NCI-H146 treated with DMSO at 0.1 percent for 48 hours (cell line): ENCODE data around the gene KCNK10.
"Not testable (repeated sequence)": the region's sequence is repeated elsewhere in the genome, so short reads cannot be mapped to it uniquely, and the experiment has no call there.

Experiments
- DNase-seq: peaks from one replicate; lab custom pipeline; 2025; ENCODE audit not compliant: unreplicated experiment; lab: John Stamatoyannopoulos, UW

Gene KCNK10

GRCh38 chr14:88270776-88271175 lies 52.3 kb downstream of the KCNK10 start:
- DNase-seq, result no peak

- DNase-seq, result no peak
Observed at GRCh38 chr14:88269806-88270420, 53.2 kb downstream of the KCNK10 start.

- DNase-seq, result no peak
Observed at GRCh38 chr14:88266474-88266873, 56.6 kb downstream of the KCNK10 start.

GRCh38 chr14:88264116-88264515 lies 59.0 kb downstream of the KCNK10 start:
- DNase-seq, result no peak

- not testable (repeated sequence) for DNase-seq
Observed at GRCh38 chr14:88261302-88261701, 61.8 kb downstream of the KCNK10 start.

DNA sequence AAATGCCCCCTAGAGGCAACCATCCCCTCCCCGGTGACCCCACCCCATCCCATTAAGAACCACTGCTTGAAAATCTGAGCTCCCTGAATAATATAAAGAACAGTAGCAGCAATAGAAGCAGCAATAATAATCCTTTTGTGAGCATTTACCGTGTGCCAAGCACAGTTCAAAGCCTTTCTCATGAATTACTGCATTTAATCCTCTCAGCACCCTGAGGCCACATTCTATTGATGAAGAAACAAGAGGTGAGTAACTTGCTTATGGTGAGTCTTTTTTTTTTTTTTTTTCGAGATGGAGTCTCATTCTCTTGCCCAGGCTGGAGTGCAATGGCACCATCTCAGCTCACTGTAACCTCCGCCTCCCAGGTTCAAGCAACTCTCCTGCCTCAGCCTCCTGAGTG lies 65.0 kb downstream of the KCNK10 start:
- DNase-seq, result no peak

GRCh38 chr14:88256997-88257950 lies 65.8 kb downstream of the KCNK10 start:
- DNase-seq, result no peak

DNA sequence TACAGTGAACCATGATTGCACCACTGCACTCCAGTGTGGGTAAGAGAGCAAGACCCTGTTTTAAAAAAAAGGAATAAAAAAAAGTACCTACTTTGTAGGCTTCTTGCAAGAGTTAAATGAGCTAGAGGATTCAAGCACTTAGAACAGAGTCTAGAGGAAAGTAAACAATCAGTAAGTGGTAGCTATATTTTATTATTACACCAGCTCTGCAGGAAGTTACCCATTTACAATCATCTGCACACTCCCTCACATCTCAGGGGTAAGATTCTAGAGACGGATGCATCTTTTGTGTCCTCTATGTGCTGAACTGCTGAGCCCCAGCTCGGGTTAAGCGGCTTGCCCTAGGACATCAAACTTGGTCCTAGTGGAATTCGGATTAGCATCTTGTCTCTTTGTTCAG lies 67.3 kb downstream of the KCNK10 start:
- no peak for DNase-seq

DNA sequence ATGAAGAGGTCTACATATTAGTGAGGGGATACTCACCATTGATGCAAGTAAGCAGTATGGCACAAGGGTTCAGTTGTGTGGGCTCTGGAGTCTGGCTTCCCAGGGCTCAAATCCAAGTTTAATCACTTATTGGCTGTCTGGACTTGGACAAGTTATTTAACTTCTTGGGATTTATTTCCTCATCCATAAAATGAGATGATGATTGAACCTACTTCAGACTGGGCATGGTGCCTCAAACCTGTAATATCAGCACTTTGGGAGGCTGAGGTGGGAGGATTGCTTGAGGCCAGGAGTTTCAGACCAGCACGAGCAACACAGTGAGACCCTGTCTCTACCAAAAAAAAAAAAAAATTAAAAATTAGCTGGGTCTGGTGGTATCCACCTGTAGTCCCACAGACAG lies 67.9 kb downstream of the KCNK10 start:
- no peak for DNase-seq

- DNase-seq, result no peak
Observed at GRCh38 chr14:88252498-88252897, 70.6 kb downstream of the KCNK10 start.

GRCh38 chr14:88251650-88252049 lies 71.4 kb downstream of the KCNK10 start:
- DNase-seq, result no peak

DNA sequence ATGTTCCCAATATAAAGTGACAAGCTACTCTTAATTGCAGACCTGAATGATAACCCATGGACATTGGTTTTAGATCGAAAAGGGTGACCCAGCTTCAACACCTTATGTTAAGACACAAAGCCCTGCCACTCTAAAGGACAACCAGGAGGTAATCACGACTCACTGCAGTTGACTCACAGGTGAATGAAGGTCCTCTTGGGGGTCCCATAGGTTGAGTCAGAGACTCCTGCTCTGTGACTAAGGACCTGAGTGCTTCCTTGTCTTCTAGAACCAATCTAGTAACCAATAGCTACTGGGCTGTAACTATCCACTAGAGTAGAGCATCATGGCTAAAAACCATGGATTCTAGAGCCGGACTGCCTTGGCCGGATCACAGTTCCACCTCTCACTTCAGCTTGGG lies 73.8 kb downstream of the KCNK10 start:
- no peak for DNase-seq

GRCh38 chr14:88248606-88249005 lies 74.5 kb downstream of the KCNK10 start:
- no peak for DNase-seq

DNA sequence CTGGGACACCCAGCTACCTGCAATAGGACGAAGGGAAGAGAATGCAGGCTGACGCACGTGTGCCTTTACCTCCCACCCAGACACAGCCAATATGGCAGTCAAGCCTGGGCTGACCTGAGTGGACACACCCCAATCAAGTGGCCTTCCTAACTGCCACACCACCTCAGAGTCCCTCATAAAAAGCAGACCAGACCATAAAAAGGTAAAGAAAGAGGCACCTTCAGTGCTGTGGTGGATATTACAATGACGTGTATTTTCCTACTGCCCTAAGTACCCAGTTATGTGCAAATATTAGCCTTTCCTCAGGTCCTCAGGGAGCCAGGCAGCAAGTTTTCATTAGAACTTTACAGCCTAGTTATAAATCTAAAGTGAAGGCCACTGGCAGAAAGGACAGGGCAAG lies 75.8 kb downstream of the KCNK10 start:
- DNase-seq, result no peak

- DNase-seq, result no peak
Observed at GRCh38 chr14:88245321-88245720, 77.7 kb downstream of the KCNK10 start.

DNA sequence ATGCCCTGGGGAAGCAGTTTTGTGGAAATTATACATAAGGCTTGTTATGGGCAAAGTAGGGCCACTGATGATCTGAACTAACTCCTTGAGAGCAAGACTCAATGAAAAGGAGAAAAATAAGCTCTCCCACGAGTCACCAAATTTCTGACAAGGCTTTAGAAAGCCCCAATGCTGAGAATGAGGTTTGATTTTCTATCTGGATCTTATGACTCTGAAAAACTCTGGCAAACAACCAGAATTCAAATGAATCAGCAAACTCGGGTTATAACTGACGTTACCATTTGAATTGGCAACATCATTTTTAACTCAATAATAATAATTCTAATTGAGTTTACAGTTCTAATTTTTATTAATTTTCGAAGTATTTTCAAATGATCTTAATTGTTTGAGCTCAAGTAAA lies 79.1 kb downstream of the KCNK10 start:
- DNase-seq, result no peak

- no peak for DNase-seq
Observed at GRCh38 chr14:88242446-88242845, 80.6 kb downstream of the KCNK10 start.

DNA sequence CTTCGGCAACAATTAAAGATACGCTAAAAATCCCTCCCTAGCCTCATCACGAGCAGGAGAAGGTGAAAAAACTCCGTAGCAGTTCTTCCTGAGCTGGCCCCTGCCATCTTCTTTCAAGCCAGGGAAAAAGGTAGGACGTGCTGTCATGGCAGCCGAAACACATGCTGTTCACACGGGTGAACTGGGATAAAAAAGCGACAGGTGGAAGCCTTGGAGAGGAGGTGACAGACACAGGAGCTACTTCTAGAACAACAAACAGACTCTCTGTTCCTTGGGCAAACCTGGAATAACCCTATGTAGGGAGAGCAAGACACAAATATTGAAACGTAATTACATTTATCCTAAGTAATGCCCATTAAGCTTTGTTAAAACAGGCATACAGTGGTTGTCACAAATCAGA lies 81.3 kb downstream of the KCNK10 start:
- no peak for DNase-seq

DNA sequence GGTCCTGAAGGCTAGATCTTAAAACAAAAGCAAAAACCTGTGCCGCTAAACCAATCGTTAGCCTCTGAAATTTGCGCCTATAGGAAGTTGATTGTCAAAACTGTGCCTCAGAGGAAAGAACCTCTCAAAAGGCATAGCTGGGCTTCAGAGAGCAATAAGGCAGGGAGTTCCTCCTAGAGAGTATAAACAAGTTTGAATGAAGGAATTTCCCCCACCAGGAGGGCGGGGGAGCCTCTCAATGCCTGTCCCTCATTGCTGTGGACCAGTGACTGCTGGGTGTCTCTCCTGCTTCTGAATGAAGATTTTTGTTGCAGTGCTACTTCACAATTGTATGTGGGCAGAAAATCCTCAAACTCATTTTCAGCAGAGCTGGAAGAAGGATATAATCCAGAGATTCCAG lies 88.6 kb downstream of the KCNK10 start:
- DNase-seq, result no peak

GRCh38 chr14:88233915-88234314 lies 89.2 kb downstream of the KCNK10 start:
- DNase-seq, result peak; percentile 22

GRCh38 chr14:88232771-88233170 lies 90.3 kb downstream of the KCNK10 start:
- no peak for DNase-seq

GRCh38 chr14:88231603-88232002 lies 91.5 kb downstream of the KCNK10 start:
- no peak for DNase-seq
